Measurements from ENCODE around the gene KIAA0040. TPM values are rescaled to one million over a fixed set of nuclear protein-coding genes. Genes with fewer than 3 reads are reported as not detected.

Gene KIAA0040
- 0.47 and 2.5 TPM in 2 replicates for total RNA-seq (ENCODE audit: low replicate concordance)

DNA sequence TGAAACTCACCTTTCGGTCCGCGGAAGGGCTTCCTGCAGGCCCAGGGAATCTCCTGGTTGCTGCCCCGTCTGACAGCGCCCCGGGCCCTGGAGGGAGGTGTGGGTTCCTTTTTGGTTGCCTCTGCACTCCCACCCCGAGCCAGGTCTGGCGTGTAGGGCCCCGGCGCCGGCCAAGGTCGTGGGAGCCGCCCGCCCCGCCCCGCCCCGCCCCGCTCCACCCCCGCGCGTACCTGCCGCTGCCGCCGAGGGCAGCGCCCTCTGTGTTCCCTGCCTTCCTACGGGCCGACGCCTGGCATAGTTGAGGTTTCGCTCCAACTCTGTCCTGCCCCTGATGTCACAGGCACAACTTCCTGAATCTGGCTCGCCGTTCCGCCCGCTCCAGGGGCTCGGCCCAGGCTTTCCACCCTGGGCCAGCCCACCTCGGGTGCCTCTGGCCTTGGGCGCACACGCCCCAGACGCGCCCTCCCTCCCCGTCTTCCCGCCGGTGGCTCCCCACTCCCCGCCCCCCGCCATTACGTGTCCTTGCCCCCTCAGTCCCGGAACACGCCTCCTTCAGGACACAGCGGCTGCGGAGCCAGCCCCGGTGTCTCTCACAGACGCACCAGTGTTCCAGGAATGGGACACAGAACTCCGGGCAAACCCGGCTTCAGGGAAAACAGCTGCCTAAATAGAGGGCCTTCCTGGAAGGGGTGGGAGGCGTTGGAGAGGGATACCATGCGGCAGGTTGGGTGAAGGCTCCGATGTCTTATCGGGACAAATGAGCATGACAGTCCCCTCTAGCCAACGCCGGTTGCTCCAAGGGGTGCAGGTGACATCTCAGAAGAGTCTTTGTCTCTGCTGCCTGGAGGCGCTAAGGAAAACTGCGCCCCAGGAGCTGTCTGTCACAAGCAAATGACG is at the start of gene KIAA0040:
Gene KIAA0040 (minus strand): TSS at position 147 of the 897 bp plus-strand sequence. CDS start 31,763 bp downstream, outside the sequence.

Other genes with a start within 250 kb of the KIAA0040 start
- 74.6 and 152 TPM in 2 replicates for gene CACYBP, start 192.8 kb downstream of the KIAA0040 start, total RNA-seq (ENCODE audit: low replicate concordance)
- gene MRPS14, start 169.4 kb downstream of the KIAA0040 start, total RNA-seq (ENCODE audit: low replicate concordance), result 21.2 and 27.7 TPM in 2 replicates
- gene TNN, start 124.9 kb downstream of the KIAA0040 start, total RNA-seq (ENCODE audit: low replicate concordance), result not detected in 2 replicates

All from smooth muscle cell of the coronary artery (primary cell).